Mucosa of rectum (tissue), 2 donors: Measurements from ENCODE around the gene TMEM72.
A peak's percentile ranks its signal among the peaks of the same experiment; 100 is the strongest.

ENCODE experiments used
- H3K27ac ChIP-seq, 2 donors: one replicate each; pipeline ENCODE4 v1.7.0; 2013; ENCODE audit warnings: inconsistent platforms in 2 of 2, low read depth in 2 of 2, low read length in 2 of 2
- H3K27me3 ChIP-seq, 2 donors: one replicate each; pipeline ENCODE4 v1.7.0; 2013; ENCODE audit warnings: low read length in 2 of 2; ENCODE audit not compliant: control insufficient read depth in 2 of 2, insufficient read depth in 2 of 2
- H3K36me3 ChIP-seq, 2 donors: one replicate each; pipeline ENCODE4 v1.7.0; 2013; ENCODE audit warnings: low read length in 2 of 2; ENCODE audit not compliant: control insufficient read depth in 2 of 2, insufficient read depth in 2 of 2
- H3K4me1 ChIP-seq, 2 donors: one replicate each; pipeline ENCODE4 v1.7.0; 2013; ENCODE audit warnings: low read length in 2 of 2, mild to moderate bottlenecking in 1 of 2; ENCODE audit not compliant: control insufficient read depth in 2 of 2, insufficient read depth in 2 of 2
- H3K4me3 ChIP-seq, 2 donors: one replicate each; pipeline ENCODE4 v1.7.0; 2013; ENCODE audit warnings: low read length in 2 of 2
- H3K9ac ChIP-seq, 2 donors: one replicate each; pipeline ENCODE4 v1.7.0; 2013; ENCODE audit warnings: low read length in 2 of 2, low read depth in 1 of 2, mild to moderate bottlenecking in 1 of 2
- H3K9me3 ChIP-seq, 2 donors: one replicate each; pipeline ENCODE4 v1.7.0; 2013; ENCODE audit warnings: low read length in 2 of 2; ENCODE audit not compliant: control insufficient read depth in 2 of 2
- donor health status: healthy.
- donor health status: Normal muscosa, but diverticular disease.

TMEM72 gene

DNA sequence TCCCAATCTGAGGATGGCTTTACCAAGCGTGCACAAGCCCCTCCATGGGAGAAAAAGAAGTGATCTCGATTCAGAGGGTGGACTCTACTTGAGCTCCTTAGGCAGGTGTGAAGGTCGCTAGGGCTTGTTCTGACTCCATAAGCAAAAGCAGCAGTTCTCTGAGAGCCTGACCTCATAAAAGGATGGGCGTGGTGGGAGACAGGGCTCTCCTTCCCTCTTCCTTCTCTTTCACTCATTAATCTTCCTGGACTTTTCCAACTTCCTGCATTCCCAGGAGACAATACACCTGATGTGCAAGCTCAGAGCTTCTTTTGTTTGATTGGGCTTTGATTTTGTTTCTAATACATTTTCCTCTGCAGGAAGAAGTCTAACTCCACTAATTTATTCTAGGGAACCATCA lies 22.3 kb upstream of the TMEM72 start:
- peak overlapping the region in 1 of 2 donors; percentile 9 for H3K4me3 ChIP-seq
- H3K4me1 ChIP-seq: peaks cover 27 to 39% of the 10 kb centered on the region in 2 donors
- no peaks in the 10 kb centered on the region for H3K9me3 ChIP-seq
- peak overlapping the region; percentile 93 to 96 for H3K27ac ChIP-seq
- peak overlapping the region in 1 of 2 donors; percentile 8 for H3K9ac ChIP-seq
- no peaks in the 10 kb centered on the region for H3K36me3 ChIP-seq
- H3K27me3 ChIP-seq: no peaks in the 10 kb centered on the region

DNA sequence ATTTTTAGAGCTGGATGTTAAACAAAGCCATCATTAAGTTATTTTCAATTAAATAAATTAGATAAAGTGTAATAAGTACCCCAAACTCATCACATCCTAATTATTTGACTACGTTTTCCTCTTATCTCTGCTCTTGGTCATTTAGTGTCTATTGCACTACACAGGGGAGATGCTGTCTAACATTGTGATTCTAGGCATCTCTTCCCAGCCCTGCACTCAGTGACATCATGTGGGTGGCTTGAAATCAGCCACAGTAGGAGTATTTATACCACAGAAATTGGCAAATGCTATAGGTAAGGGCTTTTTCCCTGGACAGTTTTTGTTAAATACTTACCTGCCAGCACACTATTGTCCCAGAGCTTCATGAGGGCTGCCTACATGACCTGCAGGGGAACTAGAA lies 21.3 kb upstream of the TMEM72 start:
- H3K4me3 ChIP-seq: no peak overlapping the region
- H3K9me3 ChIP-seq: no peaks in the 10 kb centered on the region
- H3K4me1 ChIP-seq: peaks cover 27 to 39% of the 10 kb centered on the region in 2 donors
- no peaks in the 10 kb centered on the region for H3K36me3 ChIP-seq
- peak overlapping the region; percentile 14 to 49 for H3K9ac ChIP-seq
- no peaks in the 10 kb centered on the region for H3K27me3 ChIP-seq
- H3K27ac ChIP-seq: peak overlapping the region; percentile 93 to 96

- peak overlapping the region; percentile 53 to 62 for H3K9ac ChIP-seq
- no peaks in the 10 kb centered on the region for H3K9me3 ChIP-seq
- H3K4me1 ChIP-seq: peaks cover 27 to 39% of the 10 kb centered on the region in 2 donors
- H3K27me3 ChIP-seq: no peaks in the 10 kb centered on the region
- H3K27ac ChIP-seq: peak overlapping the region; percentile 93 to 96
- H3K36me3 ChIP-seq: no peaks in the 10 kb centered on the region
- H3K4me3 ChIP-seq: peak overlapping the region; percentile 23 to 46
These were observed 20.2 kb upstream of the TMEM72 start for GRCh38 chr10:44890696-44891563.

GRCh38 chr10:44891721-44892120 lies 19.4 kb upstream of the TMEM72 start:
- peak overlapping the region; percentile 93 to 96 for H3K27ac ChIP-seq
- no peaks in the 10 kb centered on the region for H3K9me3 ChIP-seq
- H3K4me1 ChIP-seq: peaks cover 27 to 39% of the 10 kb centered on the region in 2 donors
- H3K9ac ChIP-seq: peak overlapping the region in 1 of 2 donors; percentile 62
- no peak overlapping the region for H3K4me3 ChIP-seq
- H3K36me3 ChIP-seq: no peaks in the 10 kb centered on the region
- no peaks in the 10 kb centered on the region for H3K27me3 ChIP-seq

DNA sequence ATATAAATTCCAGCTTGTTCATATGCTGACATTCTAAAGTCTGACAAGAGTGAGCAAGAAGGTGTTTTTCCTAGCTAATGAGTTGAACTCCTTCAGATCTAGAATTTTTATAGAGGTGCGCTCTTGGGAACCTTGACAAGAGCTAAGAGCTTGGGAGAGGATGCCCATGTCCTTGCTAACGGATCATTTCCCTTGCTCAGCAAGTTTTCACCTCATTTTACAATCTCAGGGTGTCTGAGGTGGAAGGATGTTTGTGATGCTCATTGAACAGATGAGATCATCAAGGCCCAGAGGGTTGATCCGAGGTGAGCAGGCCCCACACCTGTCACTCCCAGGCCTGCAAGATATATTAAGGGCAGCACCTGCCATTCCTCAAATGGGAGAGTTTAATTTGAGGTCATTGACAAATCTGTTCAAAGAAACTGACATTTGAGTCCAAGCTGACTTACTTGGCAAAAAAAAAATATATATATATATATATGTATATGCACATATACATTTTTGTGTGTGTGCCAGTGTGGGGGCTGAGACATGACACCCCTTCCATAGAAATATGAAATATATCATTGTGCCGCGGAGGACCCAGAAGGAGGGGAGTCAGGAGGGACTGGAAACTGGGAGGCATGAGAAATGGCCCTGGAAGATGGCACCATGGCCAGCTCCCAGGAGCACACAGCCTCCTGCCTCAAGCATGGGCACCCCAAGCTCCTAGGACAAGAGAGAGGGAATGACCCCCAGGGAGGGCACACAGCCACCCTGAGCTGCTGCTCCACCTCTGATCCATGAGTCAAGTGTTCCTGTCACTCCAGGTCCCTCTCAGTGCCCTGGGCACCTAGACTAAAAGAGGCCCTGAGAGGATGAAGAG lies 17.3 kb upstream of the TMEM72 start:
- Histone ChIP-seq H3K9me3 (no peaks in the 10 kb centered on the region), H3K4me1 (peaks cover 20 to 31% of the 10 kb centered on the region in 2 donors), H3K36me3 (no peaks in the 10 kb centered on the region), H3K27ac (no peak overlapping the region), H3K4me3 (no peak overlapping the region), H3K27me3 (no peaks in the 10 kb centered on the region), H3K9ac (no peak overlapping the region)

GRCh38 chr10:44894691-44895090 lies 16.4 kb upstream of the TMEM72 start:
- Histone ChIP-seq H3K9ac (no peak overlapping the region), H3K27me3 (no peaks in the 10 kb centered on the region), H3K36me3 (no peaks in the 10 kb centered on the region)

GRCh38 chr10:44895280-44895679 lies 15.9 kb upstream of the TMEM72 start:
- Histone ChIP-seq H3K9me3 (no peaks in the 10 kb centered on the region), H3K9ac (no peak overlapping the region), H3K4me3 (no peak overlapping the region), H3K27ac (no peak overlapping the region), H3K36me3 (no peaks in the 10 kb centered on the region), H3K4me1 (peaks cover 8 to 17% of the 10 kb centered on the region in 2 donors), H3K27me3 (no peaks in the 10 kb centered on the region)

More at GRCh38 chr10:44894691-44895090, 16.4 kb upstream of the TMEM72 start:
- peaks cover 12 to 23% of the 10 kb centered on the region in 2 donors for H3K4me1 ChIP-seq
- H3K27ac ChIP-seq: no peak overlapping the region
- no peak overlapping the region for H3K4me3 ChIP-seq
- no peaks in the 10 kb centered on the region for H3K9me3 ChIP-seq

DNA sequence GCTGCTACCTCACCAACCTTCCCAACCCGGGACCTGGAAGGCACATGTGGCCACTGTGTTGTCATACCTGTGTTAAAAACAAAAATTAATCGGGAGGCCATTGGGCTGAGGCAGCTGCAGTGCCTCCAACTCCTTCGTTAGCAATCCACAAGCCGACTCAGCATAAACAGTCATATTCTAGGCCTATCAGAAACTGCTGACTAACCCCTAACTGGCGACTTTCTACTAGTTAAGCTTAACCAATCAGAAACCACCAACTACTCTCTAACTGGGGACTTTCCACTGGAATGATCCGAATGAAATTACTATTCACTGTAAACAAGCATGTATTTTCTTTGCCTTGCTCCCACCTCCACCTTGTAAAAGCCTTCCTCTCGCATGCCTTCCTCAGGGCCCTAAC lies 14.1 kb upstream of the TMEM72 start:
- Histone ChIP-seq H3K9ac (no peak overlapping the region), H3K4me3 (no peak overlapping the region), H3K36me3 (no peaks in the 10 kb centered on the region), H3K9me3 (no peaks in the 10 kb centered on the region), H3K27me3 (no peaks in the 10 kb centered on the region), H3K27ac (no peak overlapping the region), H3K4me1 (peaks cover 0 to 2% of the 10 kb centered on the region in 2 donors)

DNA sequence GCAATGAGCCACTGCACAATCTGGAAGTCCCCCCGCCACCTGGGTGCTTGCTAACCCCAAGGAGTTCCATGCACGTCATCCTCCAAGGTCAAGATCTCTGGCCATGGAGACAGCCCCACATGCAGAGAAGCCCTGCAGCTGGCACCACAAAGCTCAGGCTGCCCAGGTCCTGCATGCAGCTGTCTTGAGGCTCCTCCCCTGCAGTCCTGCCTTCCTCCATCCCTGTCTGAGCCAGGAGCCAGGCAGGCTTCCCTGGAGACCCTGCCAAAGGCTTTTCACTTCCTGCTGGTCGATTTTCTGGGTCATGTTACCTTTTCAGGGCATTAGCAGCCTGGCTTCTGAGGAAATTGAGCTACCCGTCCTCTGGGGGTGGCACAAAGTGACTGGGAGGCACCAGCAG lies 12.5 kb upstream of the TMEM72 start:
- Histone ChIP-seq H3K4me1 (peaks cover 0 to 2% of the 10 kb centered on the region in 2 donors), H3K27ac (no peak overlapping the region), H3K4me3 (no peak overlapping the region), H3K27me3 (no peaks in the 10 kb centered on the region), H3K9ac (no peak overlapping the region), H3K9me3 (no peaks in the 10 kb centered on the region), H3K36me3 (no peaks in the 10 kb centered on the region)
